IPS-11a (cell line): ENCODE results near the gene SPIRE1.
"Not testable (repeated sequence)": the region's sequence is repeated elsewhere in the genome, so short reads cannot be mapped to it uniquely, and the experiment has no call there.

Experiments
- H3K4me3 ChIP-seq: one replicate; pipeline ENCODE4 v1.5.1; 2013; ENCODE audit warnings: low read depth, low read length, control low read depth

Gene SPIRE1

DNA sequence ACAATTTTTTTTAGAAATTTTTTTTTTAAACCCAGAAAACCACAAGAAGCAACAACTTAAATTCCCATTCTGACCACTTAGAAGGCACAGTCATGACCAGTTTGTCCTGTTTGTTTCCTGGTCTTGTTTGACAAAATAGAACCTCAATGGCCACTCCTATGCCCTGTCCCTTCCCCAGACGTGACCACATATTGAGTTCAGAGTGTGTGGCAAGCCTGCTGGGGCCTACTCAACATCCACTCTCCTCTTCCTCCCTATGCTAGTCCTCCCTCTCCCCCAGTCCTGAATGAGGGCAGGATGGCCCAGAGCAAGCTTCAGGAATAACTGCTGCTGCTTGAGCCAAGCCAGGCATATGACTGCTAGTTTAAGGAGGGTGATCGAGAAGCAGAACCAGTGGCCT is 160.6 kb downstream of the SPIRE1 start:
- H3K4me3 ChIP-seq: no peak overlapping the region

DNA sequence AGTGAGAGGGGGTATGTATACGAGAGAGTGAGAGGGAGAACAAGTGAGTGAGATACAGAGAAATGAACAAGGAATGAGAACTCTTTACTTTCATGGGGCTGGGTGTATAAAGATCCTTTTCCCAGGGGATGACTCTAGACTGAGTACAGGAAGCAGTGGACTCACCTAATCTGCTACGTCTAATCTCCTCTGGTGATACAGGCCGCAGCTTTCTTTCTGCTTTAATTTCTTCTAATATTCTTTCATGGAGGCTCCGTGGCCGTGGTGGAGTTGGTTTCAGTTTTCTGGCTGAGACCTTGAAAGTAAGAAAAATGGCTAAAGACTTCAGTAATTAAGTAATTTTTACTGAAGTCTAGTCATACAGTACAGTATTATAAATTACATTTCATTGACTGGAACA is 165.0 kb downstream of the SPIRE1 start:
- H3K4me3 ChIP-seq: no peak overlapping the region

- no peak overlapping the region for H3K4me3 ChIP-seq
These were observed 166.1 kb downstream of the SPIRE1 start for GRCh38 chr18:12491611-12492435.

- H3K4me3 ChIP-seq: no peak overlapping the region
These were observed 172.3 kb downstream of the SPIRE1 start for GRCh38 chr18:12485479-12486105.

GRCh38 chr18:12481915-12482314 is 176.0 kb downstream of the SPIRE1 start:
- not testable (repeated sequence) for H3K4me3 ChIP-seq

- no peak overlapping the region for H3K4me3 ChIP-seq
These were observed 177.9 kb downstream of the SPIRE1 start for GRCh38 chr18:12479982-12480381.

- H3K4me3 ChIP-seq: no peak overlapping the region
These were observed 178.4 kb downstream of the SPIRE1 start for GRCh38 chr18:12479536-12479935.

DNA sequence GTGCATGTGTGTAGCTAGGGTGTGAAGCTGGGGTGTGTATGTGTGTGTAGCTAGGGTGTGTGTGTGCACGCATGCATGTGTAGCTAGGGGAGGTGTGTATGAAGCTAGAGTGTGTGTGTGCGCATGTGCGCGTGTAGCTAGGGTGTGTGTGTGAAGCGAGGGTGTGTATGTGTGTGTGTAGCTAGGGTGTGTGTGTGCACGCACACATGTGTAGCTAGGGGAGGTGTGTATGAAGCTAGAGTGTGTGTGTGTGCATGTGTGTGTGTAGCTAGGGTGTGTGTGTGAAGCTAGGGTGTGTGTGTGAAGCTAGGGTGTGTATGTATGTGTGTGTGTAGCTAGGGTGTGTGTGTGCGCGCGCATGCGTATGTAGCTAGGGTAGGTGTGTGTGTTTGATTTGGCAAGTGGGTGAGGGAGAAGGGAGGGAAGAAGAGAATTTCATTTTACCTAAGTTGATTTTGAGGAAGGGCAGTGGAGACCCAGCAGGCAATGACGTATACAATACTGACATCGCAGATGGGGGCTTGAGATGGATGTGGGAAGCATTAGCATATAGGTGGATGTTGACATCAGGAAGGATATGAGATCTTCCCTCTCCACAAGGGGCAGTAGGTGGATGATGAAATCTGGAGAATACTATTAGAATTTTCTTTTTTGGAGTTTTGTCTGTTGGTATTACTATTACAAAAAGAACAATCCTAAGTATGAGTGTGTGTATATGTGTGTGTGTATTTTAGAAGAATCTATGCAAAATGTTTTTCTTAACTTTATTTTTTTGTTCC is 179.4 kb downstream of the SPIRE1 start:
- H3K4me3 ChIP-seq: no peak overlapping the region

DNA sequence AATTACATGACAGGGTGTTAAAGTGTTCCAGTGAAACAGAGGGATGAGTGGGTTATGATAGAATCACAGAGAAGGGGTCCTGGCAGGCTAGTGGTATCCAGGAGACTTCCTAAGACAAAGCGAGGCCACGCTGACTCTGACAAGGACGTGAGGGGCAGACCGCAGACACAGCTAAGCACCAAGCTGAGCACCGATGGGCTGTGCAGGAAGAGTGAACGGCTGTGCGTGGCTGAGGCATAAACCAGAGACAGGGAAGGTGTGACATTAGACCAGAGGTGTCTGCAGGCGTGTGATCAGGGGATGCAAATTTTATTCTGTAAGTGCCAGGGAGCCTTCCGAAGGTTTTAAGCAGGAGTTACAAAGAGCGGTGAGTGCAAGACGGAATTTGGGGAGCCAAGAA is 180.3 kb downstream of the SPIRE1 start:
- H3K4me3 ChIP-seq: no peak overlapping the region

DNA sequence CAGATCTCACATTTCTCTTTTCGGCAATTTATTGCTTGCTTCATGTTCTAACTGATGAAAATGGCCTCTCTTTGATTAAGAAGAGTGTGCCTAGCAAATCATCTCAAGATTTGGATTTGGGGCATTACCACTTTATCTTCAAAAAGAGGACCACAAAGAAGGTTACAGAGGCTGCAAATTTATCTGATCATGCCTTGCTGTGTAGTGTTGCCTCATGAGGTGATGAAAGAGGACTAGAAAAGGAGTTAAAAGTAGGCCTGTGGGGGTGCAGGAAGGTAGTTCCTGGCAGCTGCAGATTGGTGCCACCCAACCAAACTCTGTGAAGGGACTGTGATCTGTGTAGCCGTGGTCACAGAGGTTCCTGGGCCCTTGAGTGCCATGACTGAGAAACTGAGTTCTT is 181.0 kb downstream of the SPIRE1 start:
- H3K4me3 ChIP-seq: no peak overlapping the region

GRCh38 chr18:12474876-12475275 is 183.0 kb downstream of the SPIRE1 start:
- no peak overlapping the region for H3K4me3 ChIP-seq

DNA sequence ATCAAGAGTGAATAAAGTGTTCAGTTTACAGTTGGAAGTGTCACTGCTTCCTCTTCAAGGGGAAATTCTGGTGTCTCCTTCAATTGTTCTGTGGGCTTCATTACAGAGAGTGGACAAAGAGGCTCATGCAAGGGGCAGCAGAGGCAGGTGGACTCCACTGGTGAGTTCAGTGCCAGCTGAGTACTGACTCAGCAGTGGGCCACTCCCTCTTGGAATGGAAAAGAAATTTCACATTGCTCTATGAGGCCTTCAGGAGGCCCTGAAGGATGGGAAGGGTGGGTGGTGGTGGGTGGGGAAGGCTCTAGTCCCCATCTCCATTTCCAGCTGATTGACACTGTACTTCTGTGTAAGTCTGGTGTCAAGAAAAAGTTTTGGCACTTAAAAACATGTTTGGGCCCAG is 183.8 kb downstream of the SPIRE1 start:
- no peak overlapping the region for H3K4me3 ChIP-seq

DNA sequence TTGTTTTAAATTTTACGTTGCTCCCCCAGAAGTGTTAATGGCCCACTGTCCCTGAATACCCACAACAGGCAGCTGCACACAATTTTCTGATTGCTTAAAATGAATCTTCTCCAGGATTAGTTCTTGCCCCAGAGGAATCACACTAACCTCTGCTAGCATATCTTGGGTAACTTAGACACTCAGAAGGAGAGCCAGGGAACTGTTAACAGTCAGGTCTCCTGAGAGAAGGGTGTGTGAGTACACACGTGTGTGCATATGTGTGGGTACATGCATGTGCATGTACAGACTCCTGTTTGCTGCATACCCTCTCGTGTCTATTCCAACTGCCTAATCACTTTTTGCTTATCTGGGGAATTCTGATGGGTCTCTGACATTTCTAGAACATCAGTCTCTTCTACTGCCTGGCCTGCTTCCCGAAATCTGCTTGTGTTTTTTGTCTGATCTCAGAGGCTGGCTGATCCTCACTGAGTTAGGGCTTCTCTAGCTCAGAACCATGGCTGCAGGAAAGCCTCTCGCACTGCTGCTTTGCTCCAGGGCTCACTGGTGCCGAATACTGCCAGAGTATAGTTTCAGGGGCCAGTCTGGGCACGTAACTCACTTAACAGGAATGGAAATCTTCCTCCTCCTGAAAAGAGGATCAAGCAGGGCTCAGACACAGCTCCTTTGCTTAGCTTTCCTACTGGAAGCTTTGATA is 187.4 kb downstream of the SPIRE1 start:
- no peak overlapping the region for H3K4me3 ChIP-seq

GRCh38 chr18:12468445-12468844 is 189.5 kb downstream of the SPIRE1 start:
- no peak overlapping the region for H3K4me3 ChIP-seq

- H3K4me3 ChIP-seq: no peak overlapping the region
These were observed 193.2 kb downstream of the SPIRE1 start for GRCh38 chr18:12464731-12465130.

DNA sequence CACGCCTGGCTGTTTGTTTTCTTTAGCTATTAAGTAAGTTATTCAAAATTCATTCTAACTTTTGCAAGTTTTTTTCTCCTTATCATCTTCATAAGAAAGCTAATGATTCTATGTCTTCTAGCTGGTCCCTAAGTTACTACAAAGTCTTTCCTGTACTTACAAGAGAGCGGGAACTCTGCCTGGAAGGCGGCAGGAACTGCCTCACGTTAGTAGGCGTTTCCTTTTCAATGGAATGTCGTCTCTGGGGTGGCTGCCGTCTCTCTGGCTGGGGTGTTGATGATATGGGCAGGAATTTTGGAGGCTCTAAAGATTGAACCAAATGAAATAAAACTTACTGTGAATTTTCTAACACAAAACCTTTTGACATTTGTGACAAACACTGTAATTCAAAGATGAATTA is 194.7 kb downstream of the SPIRE1 start:
- no peak overlapping the region for H3K4me3 ChIP-seq

- no peak overlapping the region for H3K4me3 ChIP-seq
These were observed 195.7 kb downstream of the SPIRE1 start for GRCh38 chr18:12462242-12462641.

DNA sequence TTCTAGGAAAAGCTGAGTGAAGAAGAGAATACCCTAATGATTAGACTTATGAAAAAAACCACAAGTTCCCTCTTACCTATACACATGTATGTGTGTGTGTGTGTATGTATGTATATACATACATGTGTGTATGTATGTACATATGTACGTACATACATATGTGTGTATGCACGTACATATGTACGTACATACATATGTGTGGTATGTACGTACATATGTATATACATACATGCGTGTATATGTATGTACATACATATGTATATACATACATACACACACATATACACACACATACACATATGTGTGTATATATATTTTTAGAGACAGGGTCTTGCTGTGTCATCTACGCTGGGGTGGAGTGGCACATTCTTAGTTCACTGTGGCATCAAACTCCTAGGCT is 196.6 kb downstream of the SPIRE1 start:
- no peak overlapping the region for H3K4me3 ChIP-seq

DNA sequence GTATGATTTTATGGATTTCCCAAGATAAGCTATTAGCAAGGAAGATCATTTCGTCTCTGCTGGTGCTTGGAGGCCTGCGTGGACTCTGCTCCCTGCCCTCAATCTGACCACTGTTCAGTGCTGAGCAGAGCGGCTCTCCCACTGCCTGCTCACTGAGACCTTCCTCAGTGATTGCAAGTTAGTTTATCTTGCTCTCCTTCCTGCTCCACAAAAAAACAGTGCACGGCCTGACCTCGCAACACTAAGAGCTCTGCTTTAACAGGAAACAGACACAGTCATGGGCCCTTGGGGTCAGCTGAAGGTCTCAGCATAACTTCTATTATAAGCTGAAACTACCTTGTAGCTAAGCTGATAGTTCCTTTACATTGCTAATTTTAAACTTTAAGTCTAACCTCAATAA is 197.0 kb downstream of the SPIRE1 start:
- no peak overlapping the region for H3K4me3 ChIP-seq

DNA sequence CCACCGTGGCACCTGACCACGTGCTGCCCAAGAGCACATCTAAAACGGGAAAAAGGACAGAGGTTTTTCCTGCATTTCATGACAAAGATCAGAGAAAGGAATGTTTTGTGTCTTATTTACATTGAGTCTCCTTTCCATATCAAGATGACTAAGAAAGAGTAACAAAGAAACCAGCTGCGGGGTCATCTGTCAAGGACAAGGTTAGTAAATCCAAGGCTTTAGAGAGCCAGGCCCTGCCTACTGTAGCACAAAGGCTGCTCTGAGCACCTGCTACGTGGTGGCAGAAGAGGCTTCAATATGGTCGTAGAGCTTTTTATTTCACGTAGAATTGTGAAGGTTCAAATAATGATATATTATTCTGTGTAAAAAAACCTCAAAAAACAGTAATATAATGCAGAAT is 199.1 kb downstream of the SPIRE1 start:
- H3K4me3 ChIP-seq: no peak overlapping the region

DNA sequence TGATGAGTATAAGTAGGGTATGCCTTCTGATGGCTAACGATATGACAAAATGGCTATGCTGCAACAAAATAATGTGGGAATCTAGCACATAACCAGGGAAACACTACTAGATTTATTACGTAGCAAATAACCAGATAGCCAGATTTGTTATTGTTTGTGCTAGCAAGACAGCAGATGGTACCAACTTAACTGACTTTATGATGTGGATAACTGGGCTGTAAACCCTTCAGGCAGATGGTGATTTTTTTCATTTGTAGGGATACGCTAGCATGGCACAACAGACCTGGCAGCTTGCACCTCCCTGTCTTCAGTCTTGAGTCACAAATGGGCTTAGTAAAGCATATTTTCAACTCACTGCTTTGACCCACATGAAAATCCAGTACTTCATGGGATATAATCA is 201.5 kb downstream of the SPIRE1 start:
- no peak overlapping the region for H3K4me3 ChIP-seq
